Osteoblast (primary cell): ENCODE results near the gene FBXW7. TPM values are rescaled to one million over a fixed set of nuclear protein-coding genes. Genes with fewer than 3 reads are reported as not detected.
A peak's percentile ranks its signal among the peaks of the same experiment; 100 is the strongest.

Experiments used
- DNase-seq: peaks from one replicate; pipeline ENCODE4 v3.0.0; 2011; ENCODE audit warnings: low spot score, mixed read lengths; ENCODE audit not compliant: insufficient read length; ENCODE audit errors: missing footprints
- H2AFZ ChIP-seq: 2 replicates; pipeline ENCODE4 v1.6.0; 2011; ENCODE audit warnings: mild to moderate bottlenecking, low read length
- H3K27ac ChIP-seq: 2 replicates; pipeline ENCODE4 v1.5.1; 2011; ENCODE audit warnings: mild to moderate bottlenecking, low read depth, low read length, moderate library complexity
- H3K27me3 ChIP-seq: 2 replicates; pipeline ENCODE4 v1.6.0; 2012; ENCODE audit warnings: mild to moderate bottlenecking, control low read depth, inconsistent platforms, low read length, moderate library complexity; ENCODE audit not compliant: insufficient read depth
- H3K36me3 ChIP-seq: 2 replicates; pipeline ENCODE4 v1.5.1; 2011; ENCODE audit warnings: mild to moderate bottlenecking, low read length, control low read depth, moderate library complexity; ENCODE audit not compliant: insufficient read depth
- H3K4me1 ChIP-seq: 2 replicates; pipeline ENCODE4 v1.5.1; 2011; ENCODE audit warnings: mild to moderate bottlenecking, low read length, control low read depth, moderate library complexity; ENCODE audit not compliant: insufficient read depth
- H3K4me2 ChIP-seq: 2 replicates; pipeline ENCODE4 v1.6.0; 2011; ENCODE audit warnings: mild to moderate bottlenecking, low read length; ENCODE audit not compliant: insufficient read depth
- H3K4me3 ChIP-seq: fragments of 200-600 bp; sonication (generic); 3 replicates; pipeline ENCODE4 v1.5.1; 2012; ENCODE audit warnings: mild to moderate bottlenecking, low read length, inconsistent platforms; ENCODE audit not compliant: insufficient read depth
- H3K79me2 ChIP-seq: 2 replicates; pipeline ENCODE4 v1.6.0; 2012; ENCODE audit warnings: mild to moderate bottlenecking, low read length, control low read depth, inconsistent platforms; ENCODE audit not compliant: insufficient read depth
- H3K9me3 ChIP-seq: 2 replicates; pipeline ENCODE4 v1.5.1; 2011; ENCODE audit warnings: low read depth, low read length, control low read depth
- H4K20me1 ChIP-seq: 2 replicates; pipeline ENCODE4 v1.6.0; 2012; ENCODE audit warnings: mild to moderate bottlenecking, low read length, control low read depth; ENCODE audit not compliant: insufficient read depth
- total RNA-seq: library from RNA; depleted of rRNA; stranded (reverse); fragments of >200 nt; gene quantifications from 2 replicates; pipeline ENCODE4 v1.2.3, GENCODE V29; 2012
- TF ChIP-seq, protein P1 (sequence below): IDR thresholded peaks from 2 replicates; pipeline ENCODE4 v1.5.1; 2011; ENCODE audit warnings: mild to moderate bottlenecking, low read depth, low read length, moderate library complexity; ENCODE audit errors: extremely low read depth

The FBXW7 gene
- total RNA-seq, 1 donor, result 74.9 TPM

DNA sequence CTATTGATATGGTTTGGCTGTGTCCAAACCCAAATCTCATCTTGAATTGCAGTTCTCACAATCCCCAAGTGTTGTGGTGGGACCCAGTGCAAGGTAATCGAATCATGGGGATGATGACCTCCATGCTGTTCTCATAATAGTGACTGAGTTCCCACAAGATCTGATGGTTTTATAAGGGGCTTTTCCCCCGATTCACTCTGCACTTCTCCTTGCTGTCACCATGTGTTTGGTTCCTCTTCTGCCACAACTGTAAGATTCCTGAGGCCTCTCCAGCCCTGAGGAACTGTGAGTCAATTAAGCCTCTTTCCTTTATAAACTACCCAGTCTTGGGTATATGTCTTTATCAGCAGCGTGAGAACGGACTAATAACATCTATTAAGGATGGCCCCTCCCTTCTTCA is 68.8 kb downstream of the FBXW7 start:
- no peak for DNase-seq
- Histone ChIP-seq H3K4me2 (no peak overlapping the region), H3K36me3 (no peaks in the 10 kb centered on the region), H3K4me3 (no peak overlapping the region), H3K9me3 (no peaks in the 10 kb centered on the region), H2AFZ (no peak overlapping the region), H3K4me1 (peaks cover 4% of the 10 kb centered on the region), H3K27me3 (no peaks in the 10 kb centered on the region), H3K27ac (no peak overlapping the region), H3K79me2 (peaks cover 30% of the 10 kb centered on the region), H4K20me1 (peaks cover 6% of the 10 kb centered on the region)
- TF ChIP-seq, protein P1, sequence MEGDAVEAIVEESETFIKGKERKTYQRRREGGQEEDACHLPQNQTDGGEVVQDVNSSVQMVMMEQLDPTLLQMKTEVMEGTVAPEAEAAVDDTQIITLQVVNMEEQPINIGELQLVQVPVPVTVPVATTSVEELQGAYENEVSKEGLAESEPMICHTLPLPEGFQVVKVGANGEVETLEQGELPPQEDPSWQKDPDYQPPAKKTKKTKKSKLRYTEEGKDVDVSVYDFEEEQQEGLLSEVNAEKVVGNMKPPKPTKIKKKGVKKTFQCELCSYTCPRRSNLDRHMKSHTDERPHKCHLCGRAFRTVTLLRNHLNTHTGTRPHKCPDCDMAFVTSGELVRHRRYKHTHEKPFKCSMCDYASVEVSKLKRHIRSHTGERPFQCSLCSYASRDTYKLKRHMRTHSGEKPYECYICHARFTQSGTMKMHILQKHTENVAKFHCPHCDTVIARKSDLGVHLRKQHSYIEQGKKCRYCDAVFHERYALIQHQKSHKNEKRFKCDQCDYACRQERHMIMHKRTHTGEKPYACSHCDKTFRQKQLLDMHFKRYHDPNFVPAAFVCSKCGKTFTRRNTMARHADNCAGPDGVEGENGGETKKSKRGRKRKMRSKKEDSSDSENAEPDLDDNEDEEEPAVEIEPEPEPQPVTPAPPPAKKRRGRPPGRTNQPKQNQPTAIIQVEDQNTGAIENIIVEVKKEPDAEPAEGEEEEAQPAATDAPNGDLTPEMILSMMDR, result no peak

DNA sequence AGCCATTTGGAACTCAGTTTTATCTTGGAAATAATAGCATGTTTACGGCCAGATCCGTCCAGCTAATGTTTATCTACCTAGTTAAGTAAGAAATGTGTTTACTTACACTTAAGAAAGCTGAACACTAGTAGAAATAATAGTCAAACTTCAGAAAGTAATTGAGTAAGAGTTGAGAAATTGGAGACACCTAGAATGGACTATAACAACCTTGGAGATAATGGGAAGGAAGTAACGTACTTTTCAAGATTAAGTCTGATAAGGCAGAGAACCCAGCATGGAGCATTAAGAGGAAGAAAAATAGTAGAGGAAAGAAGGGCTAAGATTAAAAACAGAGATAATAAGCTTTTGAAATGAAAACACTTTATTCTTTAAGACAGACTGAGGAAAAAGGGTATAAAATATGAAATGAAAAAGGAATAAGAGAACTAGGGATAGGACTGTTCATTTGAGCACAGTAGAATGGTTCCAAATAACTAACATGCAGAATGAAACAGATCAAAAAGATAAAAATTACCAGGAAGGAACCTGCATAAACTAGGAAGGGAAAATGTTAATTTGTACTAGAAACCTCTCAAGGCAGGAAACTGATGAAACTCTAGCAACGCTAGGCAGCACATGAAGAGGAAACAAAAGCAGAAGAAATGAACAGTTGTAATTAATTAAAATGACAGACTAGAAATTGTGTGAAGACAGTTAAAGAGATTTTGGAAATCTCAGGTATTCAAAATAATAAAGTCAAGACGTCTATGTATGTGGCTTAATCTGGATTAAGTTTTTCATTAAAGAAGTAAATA is 71.7 kb downstream of the FBXW7 start:
- Histone ChIP-seq H3K27ac (no peak overlapping the region), H3K79me2 (peaks cover 30% of the 10 kb centered on the region), H2AFZ (no peak overlapping the region), H3K4me1 (peaks cover 9% of the 10 kb centered on the region), H4K20me1 (peaks cover 6% of the 10 kb centered on the region), H3K36me3 (no peaks in the 10 kb centered on the region), H3K9me3 (no peaks in the 10 kb centered on the region), H3K4me2 (no peak overlapping the region), H3K4me3 (no peak overlapping the region), H3K27me3 (no peaks in the 10 kb centered on the region)
- TF ChIP-seq, protein P1, result no peak
- no peak for DNase-seq

DNA sequence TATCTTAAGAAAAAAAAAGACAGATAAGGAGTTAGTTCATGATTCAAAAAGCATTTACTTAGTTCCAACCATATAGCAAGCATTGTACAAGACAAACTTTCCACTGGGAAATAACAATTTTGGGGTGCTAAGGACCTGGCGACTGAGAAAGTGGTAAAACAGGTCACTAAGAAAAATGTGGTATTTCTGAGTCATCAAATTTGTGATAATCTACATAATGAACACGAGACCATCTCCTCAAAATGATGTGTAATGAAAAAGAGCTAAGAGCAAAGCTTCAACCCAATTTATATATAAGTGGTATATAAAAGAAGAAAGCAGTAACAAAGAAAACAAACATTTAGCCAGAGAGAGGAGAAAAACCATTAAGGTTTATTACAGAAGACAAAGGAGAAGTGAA is 72.3 kb downstream of the FBXW7 start:
- H3K4me2 ChIP-seq, result no peak overlapping the region
- peaks cover 9% of the 10 kb centered on the region for H3K4me1 ChIP-seq
- H3K9me3 ChIP-seq, result no peaks in the 10 kb centered on the region
- no peak overlapping the region for H3K4me3 ChIP-seq
- no peaks in the 10 kb centered on the region for H3K27me3 ChIP-seq
- no peaks in the 10 kb centered on the region for H3K36me3 ChIP-seq
- DNase-seq, result no peak
- peaks cover 36% of the 10 kb centered on the region for H3K79me2 ChIP-seq
- no peak overlapping the region for H2AFZ ChIP-seq
- no peak overlapping the region for H3K27ac ChIP-seq
- TF ChIP-seq, protein P1, result no peak
- H4K20me1 ChIP-seq, result peaks cover 6% of the 10 kb centered on the region

DNA sequence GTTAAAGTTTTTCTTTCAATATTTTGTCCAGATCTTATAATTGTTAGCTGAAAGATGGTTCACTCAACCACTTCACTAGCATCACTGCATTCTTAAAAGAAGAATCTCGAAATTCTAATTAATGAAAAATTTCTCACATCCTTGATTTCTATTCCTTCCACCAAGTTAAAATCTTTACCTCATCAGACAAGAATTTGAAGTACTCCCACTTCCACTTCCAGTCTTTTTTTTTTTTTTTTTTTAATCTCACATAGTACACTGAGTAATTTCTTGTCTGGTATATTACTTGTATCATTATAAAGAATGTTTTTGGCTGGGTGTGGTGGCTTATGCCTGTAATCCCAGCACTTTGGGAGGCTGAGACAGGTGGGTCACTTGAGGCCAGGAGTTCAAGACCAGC is 73.2 kb downstream of the FBXW7 start:
- Histone ChIP-seq H4K20me1 (peaks cover 6% of the 10 kb centered on the region), H3K79me2 (peaks cover 37% of the 10 kb centered on the region), H3K27me3 (no peaks in the 10 kb centered on the region), H3K4me1 (peaks cover 9% of the 10 kb centered on the region), H3K4me2 (no peak overlapping the region), H3K27ac (no peak overlapping the region), H3K9me3 (no peaks in the 10 kb centered on the region), H3K36me3 (no peaks in the 10 kb centered on the region), H3K4me3 (no peak overlapping the region), H2AFZ (no peak overlapping the region)
- TF ChIP-seq, protein P1, result no peak
- DNase-seq, result peak; percentile 69
